MV-4-11 (cell line): ENCODE data around the gene ACSBG1.

ENCODE experiments used
- DNase-seq: peaks from one replicate; lab custom pipeline; 2025; lab: John Stamatoyannopoulos, UW

ACSBG1 gene

GRCh38 chr15:78201281-78202190 is 32.8 kb downstream of the ACSBG1 start:
- no peak for DNase-seq

DNA sequence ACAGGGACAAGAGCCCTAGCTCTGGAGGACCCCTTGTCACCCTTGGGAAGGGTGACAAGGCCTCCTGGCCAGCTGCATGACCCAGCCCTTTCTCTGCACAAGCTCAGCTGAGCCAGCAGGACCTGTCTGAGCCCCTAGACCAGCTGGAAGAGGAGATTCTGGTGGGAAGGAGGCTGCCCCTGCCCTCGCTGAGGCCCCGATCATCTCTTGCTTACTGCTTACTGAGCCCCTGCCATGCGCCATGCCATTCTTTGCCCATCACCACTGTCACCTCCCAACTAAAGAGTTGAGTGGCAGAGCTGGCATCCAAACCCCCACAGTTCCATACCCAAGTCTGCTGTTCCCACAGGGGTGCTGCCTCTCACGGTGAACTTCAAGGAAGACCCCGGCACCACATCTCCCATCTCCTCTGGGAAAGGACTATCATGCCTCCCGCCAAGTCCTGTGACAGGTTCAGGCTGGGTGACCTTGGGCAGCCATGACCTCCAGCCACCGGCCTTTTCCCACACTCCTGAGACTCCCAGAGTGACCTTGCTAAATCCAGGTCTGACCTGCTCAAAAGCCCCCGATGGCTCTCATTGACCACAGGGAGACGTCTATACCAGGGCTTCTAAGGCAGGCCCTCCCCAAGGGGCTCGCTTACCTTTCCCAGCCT is 34.0 kb downstream of the ACSBG1 start:
- DNase-seq: no peak

- no peak for DNase-seq
Observed at GRCh38 chr15:78197632-78198031, 36.7 kb downstream of the ACSBG1 start.

- peak; percentile 26 for DNase-seq
Observed at GRCh38 chr15:78195735-78196201, 38.6 kb downstream of the ACSBG1 start.

DNA sequence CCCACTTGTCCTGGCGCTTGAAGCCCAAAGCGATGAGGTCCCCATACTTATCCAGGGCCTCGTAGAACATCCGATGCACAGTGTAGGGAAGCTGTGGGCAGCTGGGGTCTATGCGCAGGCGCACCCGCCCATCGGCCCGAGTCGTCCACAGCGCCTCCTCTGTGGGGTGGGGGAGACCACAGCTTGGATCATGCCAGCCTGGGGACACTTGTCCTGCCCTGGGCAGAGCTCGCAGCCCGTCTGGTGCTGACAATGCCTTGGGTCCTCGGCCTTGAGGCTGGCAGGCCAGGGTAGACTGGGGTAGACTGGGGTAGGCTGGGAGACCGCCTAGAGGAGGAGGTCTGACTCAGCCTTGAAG is 39.8 kb downstream of the ACSBG1 start:
- DNase-seq: no peak

DNA sequence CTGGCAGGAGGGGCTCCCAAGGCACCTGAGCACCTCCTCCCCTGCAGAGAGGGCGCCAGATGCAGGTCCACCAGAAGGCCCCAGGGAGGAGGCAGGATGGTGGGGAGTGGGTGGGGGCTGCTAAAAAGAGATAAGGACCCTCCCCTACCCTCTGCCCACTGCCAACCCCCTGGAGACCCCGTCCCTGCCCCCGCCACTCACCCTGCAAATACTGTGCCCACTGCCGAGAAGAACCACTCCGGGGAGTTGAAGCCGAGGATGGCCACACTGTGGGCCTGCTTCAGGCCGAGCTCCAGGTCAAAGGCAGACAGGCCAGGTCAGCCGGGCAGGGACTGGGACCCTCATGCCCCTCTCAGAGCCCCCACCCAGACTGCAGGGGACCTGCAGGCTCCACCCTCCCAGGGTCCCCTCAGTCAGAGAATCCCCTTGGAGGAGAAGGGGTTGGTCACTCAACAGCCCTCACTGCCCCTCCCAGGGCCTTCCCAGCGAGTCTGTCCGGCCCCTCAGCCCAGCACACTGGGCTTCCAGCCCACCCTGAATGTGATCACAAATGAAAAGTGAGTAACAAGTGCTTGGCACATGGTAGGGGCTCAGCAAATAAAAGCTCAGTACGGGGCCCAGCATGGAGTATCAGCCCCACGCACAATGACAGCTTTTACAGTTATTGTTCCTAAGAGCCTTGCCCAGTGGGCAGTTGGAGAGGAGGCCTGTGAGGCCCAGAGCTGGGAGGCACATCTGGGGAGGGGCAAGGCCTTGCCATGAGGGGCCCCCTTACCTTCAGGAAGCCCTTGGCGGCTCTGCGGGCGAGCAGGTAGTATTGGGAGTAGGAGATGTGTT is 40.4 kb downstream of the ACSBG1 start:
- DNase-seq: no peak

DNA sequence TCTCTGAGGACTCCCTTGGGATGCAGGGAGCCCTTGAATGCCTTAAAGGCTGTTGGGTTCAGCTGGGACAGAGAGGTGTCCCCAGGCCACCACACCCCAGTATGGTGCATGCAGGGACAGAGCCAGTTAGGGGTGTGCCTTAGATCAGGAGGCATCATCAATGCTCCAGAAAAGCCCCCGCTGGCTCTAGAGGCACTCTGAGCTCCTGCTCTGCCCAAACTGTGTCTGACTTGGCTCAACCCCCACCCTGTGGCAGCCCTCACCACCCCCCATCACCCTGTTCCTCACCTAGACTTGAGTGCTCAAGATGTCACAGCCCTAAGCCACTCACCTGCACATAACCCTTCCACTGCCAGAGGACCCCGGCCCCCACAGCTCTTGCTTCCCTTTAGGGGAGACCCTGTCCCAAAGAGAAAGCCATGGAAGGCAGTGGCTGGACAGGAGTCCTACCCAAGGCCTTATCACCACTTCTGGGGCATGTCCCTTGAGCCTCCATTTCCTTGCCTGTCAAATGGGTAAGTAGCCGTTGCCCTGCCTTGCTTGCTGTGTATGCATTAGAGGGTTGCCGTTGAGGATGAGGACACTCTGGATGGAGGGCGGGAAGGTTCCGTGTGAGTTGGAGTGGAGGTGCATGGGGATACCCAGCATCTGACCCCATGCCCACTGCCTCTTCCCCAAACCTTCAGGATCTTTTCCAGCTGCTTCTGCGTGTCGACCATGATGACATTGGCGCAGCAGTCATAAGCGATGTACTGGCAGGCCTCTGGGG is 41.4 kb downstream of the ACSBG1 start:
- no peak for DNase-seq

GRCh38 chr15:78182821-78183220 is 51.5 kb downstream of the ACSBG1 start:
- DNase-seq: no peak

GRCh38 chr15:78182336-78182700 is 52.0 kb downstream of the ACSBG1 start:
- DNase-seq: no peak

DNA sequence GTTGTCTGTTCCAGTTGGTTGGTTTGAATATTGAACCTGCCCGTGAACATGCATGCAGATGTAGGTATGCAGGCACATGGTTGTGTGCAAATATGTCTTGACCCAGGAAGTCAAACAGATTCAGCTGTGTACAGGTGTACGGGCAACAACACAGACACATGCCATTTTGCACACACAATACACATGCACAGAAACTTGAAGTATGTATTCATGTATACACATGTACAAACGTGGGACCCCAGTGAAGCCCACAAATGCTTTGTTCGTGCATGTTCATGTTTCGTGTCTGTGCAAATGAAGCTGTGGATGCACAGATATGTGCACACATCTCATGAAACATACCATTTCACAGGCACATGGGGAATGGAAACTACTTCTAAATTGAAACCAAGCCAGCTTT is 54.5 kb downstream of the ACSBG1 start:
- DNase-seq: no peak

DNA sequence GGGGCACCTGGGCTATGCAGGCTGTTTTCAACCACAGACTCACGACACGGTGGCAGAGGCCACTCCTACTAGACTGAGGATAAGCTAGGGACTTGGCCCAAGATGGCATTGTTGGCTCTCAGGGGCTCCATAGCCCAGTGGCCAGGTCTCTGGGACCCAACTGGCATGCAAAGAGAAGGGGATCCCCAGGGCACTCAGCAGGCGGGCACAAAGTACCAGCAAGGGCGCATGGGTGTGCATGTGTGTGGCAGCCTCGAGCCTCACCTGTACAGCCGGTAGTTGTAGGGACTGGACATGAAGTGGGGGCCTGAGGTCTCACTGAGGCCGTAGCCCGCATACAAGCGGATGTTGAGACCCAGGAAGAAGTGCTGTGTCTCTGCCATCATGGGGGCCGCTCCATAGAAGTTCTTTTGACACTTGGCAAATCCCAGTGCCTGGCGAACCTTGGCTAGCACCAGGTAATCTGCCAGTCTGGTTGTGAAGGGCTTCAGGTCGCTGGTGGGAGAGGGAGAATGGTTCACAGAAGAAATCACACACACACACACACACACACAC is 55.0 kb downstream of the ACSBG1 start:
- no peak for DNase-seq

- no peak for DNase-seq
Observed at GRCh38 chr15:78178064-78178463, 56.3 kb downstream of the ACSBG1 start.

DNA sequence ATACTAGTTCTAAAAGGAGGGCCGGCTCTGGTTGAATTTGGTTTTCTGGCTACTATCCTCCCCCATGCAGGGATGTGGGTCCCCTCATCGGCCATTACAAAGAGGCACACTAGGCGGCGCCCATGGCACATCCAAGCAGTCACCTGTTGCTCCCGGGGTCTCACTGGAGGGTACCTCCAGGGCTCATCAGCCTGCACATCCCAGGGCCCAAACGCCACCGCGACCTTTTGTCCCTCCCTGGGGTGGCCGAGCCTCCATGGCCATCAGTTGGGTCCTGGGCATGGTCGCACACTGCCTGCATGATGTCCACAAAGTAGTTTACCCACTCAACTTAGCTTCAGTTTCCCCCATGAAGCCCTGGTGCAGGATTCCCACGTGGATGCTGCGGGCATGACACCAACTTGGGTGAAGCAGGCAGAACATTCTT is 56.9 kb downstream of the ACSBG1 start:
- DNase-seq: no peak

GRCh38 chr15:78175330-78175729 is 59.0 kb downstream of the ACSBG1 start:
- DNase-seq: no peak

DNA sequence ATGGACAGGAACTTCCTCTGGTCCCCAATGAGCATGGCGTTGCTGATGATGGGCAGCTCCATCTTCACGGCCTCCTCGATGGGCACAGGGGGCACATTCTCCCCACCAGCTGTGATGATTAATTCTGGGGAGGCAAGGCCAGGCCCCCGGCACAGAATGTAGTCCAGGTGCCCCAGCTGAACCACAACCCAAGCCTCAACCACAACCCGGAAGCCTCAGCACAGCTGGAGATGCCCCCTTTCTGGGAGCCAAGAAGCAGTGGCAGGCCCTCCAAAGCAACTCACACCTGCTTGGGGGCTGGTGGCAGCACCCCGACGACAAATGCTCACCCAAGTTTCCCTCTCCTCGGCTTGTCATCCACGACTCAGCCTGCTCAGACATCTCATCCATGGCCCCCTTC is 60.0 kb downstream of the ACSBG1 start:
- DNase-seq: peak; percentile 23

GRCh38 chr15:78171864-78172472 is 62.4 kb downstream of the ACSBG1 start:
- no peak for DNase-seq

DNA sequence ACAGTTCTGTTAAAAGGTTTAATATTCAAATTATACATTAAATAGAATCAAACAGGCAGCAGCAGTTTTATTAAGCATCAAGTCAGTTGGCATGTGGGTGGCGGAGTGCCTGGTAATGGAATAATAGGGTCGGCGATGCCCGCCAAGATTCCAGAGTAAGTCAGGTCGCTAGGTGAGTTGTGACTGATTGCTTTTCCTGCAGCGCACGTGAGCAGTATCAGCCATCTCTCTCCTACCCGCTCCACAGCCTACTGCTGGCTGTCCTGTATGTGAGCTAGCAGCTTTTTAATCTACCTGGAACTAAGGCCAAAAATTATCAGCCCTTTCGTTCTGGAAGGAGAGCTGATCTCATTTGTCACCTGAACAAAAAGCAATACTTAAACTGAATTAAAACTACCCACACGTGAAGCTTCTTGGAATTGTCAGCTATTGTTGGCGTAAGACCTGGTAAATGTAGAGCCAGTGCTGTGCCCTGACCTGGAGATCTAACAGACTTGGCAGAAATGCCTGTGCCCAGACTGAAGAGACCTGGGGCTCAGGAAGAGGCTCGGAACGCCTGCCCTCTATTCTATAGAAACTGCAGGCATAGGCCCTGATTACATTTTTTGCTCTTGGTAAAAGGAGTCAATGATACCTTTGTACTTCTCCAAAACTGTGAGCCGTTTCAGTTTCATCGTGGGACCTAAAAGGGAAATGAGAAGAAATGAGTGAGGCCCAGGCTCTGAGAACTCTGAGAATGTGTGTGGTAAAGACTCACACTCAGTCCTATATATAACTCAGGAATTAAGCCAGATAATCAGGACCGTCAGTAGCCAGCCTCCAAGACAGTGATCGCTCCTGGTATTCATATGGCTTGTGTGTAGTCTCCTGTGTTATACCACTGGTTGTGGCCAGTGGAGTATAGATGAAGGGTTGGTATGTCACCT is 63.3 kb downstream of the ACSBG1 start:
- peak; percentile 96 for DNase-seq

DNA sequence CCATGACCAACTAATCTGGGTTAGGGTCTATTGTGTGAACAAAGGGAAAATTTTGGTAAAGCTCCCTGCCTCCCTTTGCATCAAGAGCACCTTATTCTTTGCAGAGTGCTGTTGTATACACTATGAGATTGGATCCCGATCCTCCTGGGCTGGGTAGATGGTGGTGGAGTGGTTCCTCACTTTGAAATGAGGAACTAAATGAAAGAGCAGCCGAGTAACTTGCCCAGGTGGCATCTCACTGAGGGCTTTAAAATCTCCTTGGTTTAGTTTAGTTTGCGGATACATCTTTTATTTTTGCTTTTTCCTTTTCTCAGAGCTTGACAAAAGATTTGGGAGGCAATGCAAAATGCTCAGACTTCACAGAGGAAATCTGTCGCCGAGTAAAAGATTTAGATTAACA is 65.8 kb downstream of the ACSBG1 start:
- DNase-seq: peak; percentile 30

- no peak for DNase-seq
Observed at GRCh38 chr15:78167227-78167888, 67.0 kb downstream of the ACSBG1 start.
